D721Med (cell line): ENCODE results near the gene PRKN.

Source experiments
- DNase-seq: peaks from one replicate; pipeline ENCODE4 v3.0.0; 2011; ENCODE audit warnings: low spot score; ENCODE audit not compliant: insufficient read length
- FAIRE-seq: peaks from 2 replicates; lab custom pipeline; 2011; peaks lifted over from hg19 to GRCh38; lab: Jason Lieb, UNC
- TF ChIP-seq, protein P1 (sequence below): IDR thresholded peaks from 2 replicates; pipeline ENCODE4 v1.5.1; 2012; ENCODE audit warnings: mild to moderate bottlenecking, control low read depth; ENCODE audit not compliant: insufficient read depth; ENCODE audit errors: missing control alignments

Gene PRKN

DNA sequence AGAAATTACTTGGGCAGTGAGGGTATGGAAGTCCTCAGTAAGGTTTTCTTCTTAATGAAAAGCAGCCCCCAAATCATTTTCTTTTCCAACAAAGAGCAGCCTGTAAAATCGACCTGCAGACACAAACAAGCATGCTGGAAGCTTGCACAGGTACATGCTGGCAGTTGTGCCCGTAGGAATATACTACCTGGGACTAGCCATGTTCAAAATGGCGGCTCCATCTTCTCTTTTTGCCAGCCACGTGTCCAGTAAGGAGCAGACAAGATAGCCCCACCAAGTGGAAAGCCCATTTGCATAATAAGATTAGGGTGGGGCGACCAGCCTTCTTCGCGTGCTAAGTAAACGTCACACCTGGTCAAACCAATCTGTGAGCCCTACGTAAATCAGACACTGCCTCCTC is 1194.3 kb downstream of the PRKN start:
- TF ChIP-seq, protein P1, sequence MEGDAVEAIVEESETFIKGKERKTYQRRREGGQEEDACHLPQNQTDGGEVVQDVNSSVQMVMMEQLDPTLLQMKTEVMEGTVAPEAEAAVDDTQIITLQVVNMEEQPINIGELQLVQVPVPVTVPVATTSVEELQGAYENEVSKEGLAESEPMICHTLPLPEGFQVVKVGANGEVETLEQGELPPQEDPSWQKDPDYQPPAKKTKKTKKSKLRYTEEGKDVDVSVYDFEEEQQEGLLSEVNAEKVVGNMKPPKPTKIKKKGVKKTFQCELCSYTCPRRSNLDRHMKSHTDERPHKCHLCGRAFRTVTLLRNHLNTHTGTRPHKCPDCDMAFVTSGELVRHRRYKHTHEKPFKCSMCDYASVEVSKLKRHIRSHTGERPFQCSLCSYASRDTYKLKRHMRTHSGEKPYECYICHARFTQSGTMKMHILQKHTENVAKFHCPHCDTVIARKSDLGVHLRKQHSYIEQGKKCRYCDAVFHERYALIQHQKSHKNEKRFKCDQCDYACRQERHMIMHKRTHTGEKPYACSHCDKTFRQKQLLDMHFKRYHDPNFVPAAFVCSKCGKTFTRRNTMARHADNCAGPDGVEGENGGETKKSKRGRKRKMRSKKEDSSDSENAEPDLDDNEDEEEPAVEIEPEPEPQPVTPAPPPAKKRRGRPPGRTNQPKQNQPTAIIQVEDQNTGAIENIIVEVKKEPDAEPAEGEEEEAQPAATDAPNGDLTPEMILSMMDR: no peak
- no peak for FAIRE-seq

DNA sequence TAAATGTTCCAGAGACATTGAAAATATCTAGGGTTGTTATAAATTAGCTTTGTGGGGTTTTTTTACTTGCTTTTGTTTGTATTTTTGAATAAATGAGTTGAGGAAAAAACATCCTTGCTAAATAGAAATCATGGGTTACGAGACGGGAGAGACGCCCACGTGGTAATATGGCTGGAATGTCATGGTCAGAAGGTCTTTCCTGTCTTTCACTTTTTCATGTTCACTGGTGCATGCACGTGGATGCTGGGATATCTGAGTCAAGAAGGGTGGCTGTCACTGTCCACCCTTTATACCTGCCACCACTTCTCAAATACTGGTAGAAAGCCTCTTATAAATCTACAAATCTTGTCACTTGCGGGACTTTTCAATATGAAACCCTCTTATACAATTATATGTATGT is 1195.0 kb downstream of the PRKN start:
- FAIRE-seq: no peak
- TF ChIP-seq, protein P1: no peak
- no peak for DNase-seq

More for the DNA sequence above, 1194.3 kb downstream of the PRKN start:
- no peak for DNase-seq

DNA sequence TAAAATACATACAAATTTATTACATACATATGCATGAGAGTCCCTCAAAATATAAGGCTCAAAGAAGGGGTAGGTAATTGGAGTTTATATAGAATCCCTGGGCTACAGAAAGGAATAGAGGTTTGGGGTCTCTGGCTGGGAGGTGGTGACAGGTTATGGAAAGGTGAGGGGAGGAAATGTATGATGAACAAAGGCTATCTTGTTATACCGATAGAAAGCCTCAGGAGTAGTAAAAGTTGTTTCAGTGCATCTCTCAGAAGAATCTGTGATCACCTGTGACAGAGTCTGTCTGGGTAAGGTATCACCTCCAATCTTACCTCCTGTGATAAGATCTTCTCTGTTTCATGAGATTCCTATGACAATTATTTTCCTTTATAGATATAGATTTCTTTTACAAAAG is 1200.8 kb downstream of the PRKN start:
- FAIRE-seq (no peak), DNase-seq (no peak)
- TF ChIP-seq, protein P1: no peak

DNA sequence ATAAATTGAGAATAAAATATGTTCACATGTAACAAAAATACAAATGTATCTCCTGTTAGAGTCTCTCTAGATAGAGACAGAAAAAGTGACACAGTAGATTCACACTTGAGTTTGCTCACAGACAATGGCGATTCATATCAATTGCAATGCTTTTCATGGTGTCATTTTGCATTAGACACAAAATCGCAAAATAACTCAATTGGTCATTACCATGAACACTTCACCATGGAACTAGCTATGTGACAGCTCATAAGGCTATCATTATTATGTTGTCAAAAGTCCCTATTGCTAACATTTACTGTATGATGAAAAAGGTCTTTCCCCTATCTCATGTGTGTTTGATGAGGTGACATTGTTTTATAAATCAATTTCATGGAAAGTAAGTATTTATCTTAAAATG is 1204.2 kb downstream of the PRKN start:
- TF ChIP-seq, protein P1: no peak
- FAIRE-seq (no peak), DNase-seq (no peak)

DNA sequence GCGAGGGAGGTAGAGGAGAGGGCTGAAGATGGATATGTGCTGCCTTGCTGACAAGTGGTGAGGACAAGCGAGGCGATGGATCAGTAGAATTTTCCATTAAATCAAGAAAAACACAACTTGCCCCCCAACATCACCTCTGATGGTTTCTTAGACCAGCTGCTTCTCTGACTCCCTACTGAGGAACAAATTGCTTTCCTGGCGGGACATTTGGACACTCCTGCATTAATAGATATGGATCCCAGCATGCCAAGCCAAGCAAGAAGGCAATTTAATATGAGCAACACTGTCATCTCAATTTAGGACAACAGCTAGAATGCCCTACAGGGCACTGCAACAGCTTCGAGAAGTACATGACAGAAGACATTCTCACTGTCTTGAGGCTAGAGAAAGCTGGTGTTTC is 1205.3 kb downstream of the PRKN start:
- FAIRE-seq (no peak), DNase-seq (no peak)
- TF ChIP-seq, protein P1: no peak

DNA sequence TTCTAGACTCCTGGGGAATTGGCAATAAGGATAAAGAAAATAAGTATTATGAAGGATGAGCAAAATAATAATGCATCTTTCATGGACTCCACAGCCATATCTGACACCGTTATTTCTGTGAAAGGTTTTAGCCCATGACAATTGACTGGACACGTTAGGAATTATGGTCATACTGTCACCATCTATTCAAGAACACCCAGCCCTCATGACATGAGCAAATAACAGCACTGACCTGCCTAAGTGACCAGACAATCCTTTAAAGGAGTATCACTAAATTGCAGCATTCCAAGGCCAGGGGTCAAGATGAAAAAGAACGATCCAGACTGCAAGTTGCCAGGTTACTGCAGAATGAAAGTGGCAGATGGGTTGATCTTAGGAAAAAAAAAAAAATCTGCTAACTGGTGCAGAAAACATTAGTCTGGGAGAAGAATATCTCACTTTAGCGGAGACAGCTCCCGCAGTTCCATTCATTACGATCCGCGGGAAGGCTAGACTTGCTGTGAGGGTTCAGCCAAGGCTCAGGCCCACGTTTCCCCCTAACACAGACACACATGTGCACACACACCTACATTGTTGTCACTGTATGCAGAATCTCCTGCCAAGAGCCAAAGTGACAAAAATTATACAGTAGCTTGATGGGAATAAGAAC is 1216.0 kb downstream of the PRKN start:
- DNase-seq (no peak), FAIRE-seq (no peak)
- TF ChIP-seq, protein P1: no peak

DNA sequence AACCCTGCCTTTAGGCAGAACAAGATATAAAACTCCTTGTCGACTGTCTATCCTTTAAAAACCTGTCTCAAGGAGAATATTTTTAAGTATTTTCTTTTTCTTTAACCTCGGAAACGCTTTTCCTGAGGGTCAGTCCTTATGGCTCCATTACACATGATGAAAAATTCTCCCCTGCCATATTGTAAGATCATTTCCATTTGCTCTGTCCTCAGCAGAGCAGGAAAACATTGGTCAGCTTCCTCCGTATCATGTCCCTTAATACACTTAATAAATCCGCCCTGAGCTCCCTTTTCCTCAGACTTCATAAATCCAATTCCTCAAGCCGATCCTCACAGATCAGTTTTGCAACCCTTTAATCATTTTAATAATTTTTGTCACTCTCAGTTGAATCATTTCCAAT is 1219.2 kb downstream of the PRKN start:
- TF ChIP-seq, protein P1: no peak
- FAIRE-seq (no peak), DNase-seq (no peak)
